IPS-NIHi7 (cell line): ENCODE measurements around the gene COL26A1.
"Not testable (repeated sequence)": the region's sequence is repeated elsewhere in the genome, so short reads cannot be mapped to it uniquely, and the experiment has no call there.

Source experiments
- DNase-seq: peaks from one replicate; pipeline ENCODE4 v3.0.0; 2012; ENCODE audit warnings: mixed read lengths; ENCODE audit errors: extremely low spot score

The COL26A1 gene

DNA sequence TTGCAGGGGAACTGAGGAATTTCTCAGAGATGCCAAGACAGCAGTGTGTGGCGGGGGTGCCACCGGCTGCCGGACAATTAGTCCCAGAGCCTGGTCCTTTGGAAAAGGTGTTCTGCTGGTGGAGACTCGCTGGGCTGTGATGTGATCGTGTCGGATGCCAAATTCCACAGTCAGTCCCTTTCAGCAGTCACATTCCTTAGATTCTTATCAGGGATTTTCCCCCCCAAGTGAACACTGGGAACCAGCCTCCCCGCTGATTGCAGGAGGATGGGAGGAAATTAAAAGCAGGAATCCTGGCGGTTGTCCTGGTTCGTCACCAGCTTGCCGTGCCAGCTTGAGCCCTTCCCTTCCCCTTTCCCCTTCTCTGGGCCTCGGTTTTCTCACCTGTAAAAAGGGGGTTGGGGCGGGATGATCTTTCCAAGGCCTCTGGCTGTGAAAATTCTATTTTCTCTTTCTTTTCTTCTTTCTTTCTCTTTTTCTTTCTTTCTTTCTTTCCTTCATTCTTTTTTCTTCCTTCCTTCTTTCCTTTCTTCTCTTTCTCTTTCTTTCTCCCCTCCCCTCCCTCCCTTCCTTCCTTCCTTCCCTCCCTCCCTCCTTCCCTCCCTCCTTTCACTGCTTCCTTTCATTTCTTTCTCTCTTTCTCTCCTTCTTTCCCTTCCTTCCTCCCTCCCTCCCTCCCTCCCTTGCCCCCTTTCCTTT is 39.6 kb downstream of the COL26A1 start:
- DNase-seq, result peak; percentile 76

DNA sequence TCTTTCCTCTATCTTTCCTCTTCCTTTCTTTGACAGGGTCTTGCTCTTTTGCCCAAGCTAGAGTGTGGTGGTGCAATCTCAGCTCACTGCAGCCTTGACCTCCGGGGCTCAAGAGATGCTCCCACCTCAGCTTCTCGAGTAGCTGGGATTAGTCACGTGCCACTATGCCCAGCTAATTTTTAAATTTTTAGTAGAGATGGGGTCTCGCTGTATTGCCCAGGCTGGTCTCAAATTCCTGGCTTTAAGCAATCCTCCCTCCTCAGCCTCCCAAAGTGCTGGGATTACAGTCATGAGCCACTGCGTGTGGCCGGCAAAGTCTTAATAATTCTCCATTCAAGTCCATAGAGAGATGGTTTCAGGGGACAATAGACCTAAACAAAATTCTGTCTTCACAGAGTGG is 40.2 kb downstream of the COL26A1 start:
- no peak for DNase-seq

DNA sequence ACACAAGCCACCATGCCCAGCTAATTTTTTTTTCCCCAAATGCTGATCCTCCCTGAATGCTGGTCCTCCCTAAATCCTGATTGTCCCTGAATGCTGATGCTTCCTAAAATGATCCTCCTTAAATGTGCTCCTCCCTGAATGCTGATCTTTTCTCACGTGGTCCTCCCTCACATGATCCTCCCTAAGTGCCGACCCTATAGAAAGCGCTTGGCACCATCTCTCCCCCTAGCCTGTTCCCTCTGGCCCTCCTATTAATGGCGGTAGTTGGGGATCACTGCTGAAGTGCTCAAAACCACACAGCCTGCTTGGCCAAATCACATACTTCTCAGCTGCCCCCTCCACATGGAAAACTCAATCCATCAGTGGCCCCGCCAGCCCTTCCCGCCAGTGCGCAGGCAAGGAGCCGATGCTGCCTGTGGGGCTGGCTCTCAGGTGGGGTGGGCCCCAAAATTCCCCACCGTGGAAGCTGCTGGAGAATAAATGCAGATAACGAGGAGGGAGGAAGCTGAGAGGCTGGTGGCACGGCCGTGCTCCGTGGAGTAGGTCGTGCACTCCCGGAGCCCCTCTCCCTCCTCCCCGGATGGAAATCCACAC is 42.9 kb downstream of the COL26A1 start:
- DNase-seq, result no peak

DNA sequence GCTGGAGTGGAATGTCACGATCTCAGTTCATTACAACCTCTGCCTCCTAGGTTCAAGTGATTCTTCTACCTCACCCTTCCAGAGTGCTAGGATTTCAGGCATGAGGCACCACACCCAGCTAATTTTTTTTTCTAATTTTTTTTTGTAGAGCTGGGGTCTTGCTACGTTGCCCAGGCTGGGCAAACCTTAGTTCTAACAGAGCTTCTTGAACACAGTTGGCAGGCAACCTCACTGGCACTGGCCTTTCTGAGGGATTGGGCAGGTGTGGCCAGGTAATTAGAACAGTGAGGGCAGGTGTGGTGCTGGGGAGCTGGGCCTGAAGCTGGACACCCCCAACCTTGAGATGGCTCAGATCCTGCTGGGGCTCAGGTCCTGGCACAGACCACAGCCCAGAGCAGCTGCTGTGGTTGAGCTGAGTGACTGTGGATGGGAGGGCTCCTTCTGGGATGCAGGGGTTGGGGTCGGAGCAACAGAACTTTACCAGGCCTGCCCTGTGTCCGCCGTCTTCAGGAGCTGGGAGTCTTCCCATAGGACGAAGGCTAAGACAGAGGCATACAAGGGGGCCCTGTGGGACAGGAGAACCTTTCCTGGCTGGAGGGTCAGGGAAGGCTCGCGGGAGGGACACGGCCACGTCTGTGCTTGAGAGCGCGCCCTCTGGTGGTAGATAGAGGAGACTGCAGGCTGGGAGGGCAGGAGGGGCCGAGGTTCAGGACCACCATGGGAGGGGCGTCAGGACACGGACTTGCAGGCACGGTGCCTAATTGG is 48.2 kb downstream of the COL26A1 start:
- peak; percentile 96 for DNase-seq

DNA sequence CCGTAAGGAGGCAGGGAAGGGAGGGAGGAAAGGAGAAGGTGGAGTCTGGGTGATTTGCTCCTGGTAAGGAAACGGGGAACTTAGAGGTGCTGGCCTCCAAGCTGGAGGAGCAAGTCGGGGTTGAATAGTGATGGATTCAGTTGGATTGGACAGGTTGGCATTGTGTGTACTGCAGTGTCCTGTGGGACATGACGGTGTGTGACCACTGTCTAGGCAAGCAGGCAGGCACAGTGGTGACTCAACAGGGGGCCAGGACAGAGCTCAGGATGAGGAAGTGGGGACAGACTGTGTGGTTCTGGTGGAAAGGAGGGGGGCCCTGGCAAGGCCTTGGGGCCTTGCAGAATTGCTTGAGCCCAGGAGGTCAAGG is 48.8 kb downstream of the COL26A1 start:
- DNase-seq, result no peak

DNA sequence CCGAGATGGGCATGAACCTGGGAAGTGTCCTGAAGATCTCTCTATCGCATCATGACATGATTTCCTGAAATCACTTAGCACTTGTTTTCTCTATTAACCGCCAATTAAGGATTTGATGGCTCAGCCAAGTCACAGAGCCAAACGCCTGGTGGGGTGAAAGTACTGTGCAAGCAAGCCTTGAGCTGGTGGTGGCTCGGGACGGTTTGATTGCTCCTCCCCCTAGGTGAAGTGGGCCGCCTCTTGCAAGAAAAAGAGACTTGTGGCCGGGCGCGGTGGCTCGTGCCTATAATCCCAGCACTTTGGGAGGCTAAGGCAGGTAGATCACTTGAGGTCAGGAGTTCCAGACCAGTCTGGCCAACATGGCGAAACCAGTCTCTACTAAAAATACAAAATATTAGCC is 50.3 kb downstream of the COL26A1 start:
- DNase-seq, result no peak

DNA sequence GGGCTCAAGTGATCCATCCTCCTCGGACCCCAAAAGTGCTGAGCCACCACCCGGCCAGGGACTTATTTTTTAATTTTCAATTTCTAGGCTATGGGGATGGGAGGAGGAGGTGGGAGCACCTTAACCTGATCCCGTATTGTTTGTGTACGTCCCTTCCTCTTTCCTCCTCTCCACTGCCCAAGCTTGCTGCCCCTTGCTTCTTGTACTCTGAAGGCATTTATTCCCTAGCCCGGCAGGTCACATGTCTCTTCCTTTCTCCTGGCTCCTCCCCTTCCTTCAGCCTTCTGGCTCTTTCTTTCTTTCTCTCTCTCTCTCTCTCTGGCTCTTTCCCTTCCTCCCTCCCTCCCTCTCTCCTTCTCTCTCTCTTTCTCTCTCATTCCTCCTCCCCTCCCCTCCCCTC is 56.0 kb downstream of the COL26A1 start:
- DNase-seq, result no peak

DNA sequence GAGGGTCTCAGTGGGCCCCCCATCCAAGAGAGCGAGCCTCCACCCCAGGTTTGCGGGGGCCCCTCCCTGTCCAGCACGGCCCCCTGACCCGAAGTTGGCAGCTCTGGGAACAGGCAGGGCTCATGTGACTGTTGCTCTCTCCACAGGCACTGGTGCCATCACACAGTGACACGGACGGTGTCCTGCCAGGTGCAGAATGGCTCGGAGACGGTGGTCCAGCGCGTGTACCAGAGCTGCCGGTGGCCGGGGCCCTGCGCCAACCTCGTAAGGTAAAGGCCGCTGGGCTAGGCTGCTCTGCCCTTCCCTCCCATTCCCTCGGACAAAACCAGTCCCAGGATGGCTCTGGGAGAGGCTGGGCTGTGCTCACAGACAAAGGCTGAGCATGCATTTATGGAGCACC is 57.2 kb downstream of the COL26A1 start:
- no peak for DNase-seq

DNA sequence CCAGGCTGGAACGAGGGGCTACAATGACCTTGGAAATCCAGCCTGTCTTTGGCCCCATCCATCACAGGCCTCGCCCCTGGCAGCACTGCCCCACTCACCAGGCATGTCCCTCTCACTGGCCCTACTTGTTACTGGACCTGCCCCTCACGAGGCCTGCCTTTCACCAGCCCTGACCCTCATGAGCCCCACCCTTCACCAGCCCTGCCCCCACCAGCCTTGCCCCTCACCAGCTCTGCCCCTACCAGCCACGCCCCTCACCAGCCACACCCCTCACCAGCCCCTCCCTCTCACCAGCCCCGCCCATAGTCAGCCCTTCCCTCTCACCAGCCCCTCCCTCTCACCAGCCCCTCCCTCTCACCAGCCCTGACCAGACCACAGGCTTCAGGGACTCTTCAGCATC is 57.8 kb downstream of the COL26A1 start:
- peak; percentile 83 for DNase-seq

DNA sequence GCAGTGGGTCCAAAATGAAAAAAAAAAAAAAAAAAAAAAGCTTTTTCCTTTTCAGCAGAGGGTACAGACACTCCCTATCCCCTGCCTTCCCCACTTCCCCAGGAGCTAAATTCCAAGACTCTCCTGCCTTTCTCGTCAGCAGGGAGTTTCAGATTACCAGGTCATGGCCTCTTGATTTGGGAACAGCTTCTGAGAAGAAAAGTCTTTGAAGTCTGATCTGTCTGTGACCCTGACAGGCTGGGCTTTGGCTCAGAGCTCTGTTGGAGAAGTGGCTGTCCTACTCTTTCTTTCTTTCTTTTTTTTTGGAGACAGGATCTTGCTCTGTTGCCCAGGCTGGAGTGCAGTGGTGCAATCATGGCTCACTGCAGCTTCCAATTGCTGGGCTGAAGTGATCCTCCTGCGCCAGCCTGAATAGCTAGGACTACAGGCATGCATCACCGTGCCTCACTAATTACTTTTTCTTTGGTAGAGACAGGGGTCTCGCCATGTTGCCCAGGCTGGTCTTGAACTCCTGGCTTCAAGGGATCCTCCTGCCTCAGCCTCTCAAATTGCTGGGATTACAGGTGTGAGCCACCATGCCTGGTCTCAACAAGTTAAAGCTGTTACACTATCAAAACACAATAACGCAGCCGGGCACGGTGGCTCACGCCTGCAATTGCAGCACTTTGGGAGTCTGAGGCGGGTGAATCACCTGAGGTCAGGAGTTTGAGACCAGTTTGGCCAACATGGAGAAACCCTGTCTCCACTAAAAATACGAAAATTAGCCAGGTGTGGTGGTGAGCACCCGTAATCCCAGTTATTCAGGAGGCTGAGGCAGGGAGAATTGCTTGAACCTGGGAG is 59.9 kb downstream of the COL26A1 start:
- DNase-seq, result no peak

DNA sequence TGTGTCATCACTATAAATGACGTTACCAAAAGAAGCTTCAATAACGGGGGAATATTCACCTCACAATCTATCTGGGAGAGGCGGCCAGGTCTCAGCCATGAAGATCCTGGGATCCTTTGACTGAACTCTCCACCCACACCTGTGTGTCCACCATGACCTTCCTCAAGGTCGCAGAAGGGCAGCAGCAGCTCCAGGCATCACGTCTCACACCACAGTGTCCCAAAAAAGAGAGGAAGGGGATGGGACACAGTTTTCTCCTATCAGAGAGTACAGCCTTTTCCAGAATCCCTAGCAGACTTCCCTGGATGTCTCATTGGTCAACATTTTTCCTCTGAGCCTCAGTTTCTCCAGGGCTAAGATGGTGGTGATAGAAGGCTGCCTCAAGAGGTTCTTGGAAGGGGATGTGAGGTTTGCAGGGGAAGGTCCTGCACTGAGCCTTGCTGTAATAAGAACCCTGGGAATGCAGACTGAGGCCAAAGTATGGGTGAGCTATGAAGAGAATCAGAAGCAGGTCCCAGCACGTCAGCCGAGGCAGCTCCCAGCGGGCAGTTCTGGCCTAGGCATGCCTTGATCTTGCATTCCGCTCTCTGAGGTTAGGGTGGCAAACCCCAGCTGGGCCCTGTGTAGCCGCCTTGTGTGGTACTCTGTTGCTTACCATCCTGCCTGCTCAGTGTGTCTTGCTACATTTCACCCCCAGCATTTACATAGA is 63.8 kb downstream of the COL26A1 start:
- no peak for DNase-seq

DNA sequence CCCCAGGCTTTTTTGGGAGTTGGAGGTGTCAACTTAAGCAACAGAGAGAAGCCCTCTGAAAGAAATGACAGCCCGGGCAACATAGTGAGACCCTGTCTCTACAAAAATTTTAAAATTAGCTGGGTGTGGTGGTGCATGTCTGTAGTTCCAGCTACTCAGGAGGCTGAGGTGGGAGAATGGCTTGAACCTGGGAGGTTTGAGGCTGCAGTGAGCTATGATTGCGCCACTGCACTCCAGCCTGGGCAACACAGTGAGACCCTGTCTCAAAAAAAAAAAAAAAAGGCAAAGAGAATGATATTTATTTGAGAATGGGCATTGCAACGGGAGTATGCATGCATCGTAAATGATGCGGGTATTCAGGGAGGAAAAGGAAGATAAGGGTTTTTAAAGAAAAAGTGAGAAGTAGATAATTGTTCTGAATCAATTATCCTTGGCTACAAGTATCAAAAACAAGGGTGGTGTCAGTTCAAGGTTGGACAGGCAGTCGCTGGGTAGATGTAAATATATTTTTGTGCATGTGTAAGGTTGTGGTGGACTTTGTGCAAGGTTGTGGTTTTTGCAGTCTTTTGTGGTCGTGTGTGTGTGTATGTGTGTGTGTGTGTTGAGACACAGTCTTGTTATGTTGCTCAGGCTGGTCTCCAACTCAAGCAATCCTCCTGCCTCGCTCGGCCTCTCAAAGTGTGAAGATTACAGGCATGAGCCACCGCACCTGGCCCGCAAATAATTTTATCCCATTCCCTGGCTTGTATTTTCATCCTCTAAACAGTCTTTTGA is 65.6 kb downstream of the COL26A1 start:
- no peak for DNase-seq

DNA sequence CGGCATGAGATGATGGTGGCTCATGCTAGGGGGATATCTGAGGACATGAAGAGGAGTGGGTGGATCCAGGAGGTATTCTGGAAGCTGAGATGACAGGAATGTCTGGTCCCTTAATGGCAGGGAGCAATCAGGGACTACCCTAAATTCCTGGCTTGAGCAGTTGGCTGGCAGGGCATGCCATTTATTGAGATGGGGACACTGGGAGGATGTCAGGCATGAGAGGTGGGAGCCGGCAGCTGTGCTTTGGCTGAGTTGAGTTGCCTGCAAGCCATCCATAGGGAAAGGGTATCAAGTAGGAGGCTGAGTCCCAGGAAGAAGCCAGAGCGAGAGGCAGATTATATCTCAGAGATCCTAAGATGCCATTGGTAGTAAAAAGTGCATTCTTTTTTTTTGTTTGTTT is 69.6 kb downstream of the COL26A1 start:
- no peak for DNase-seq

DNA sequence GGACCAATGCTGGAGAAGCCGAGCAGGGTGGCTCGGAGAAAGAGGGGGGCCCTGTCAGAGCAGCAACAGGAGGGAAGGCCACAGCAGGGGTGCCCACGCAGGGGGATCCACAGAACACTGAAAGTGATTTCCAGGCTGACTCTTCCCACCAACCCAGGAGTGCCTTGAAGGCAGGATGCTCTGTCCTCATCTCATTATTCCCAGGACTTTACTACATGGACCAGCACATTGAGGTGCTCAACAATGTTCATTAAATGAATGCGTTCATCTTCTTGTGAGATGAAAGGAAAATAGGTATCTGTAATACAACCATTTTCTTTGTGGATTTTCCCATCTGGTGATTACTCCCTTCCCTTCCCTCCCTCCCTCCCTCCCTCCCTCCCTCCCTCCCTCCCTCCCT is 71.0 kb downstream of the COL26A1 start:
- DNase-seq, result no peak

DNA sequence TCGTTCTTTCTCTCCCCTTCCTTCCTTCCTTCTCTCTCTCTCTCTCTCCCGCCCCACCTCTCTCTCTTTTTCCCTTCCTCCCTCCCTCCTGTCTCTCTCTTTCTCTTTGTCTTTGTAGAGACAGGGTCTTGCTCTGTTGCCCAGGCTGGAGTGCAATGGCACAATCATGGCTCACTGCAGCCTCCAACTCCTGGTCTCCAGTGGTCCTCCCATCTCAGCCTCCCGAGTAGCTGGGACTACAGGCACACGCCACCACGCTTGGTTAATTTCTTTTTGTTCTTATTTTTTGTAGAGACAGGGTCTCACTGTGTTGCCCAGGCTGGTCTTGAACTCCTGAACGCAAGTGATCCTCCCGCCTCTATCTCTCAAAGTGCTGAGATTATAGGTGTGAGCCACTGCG is 71.5 kb downstream of the COL26A1 start:
- DNase-seq, result not testable (repeated sequence)

DNA sequence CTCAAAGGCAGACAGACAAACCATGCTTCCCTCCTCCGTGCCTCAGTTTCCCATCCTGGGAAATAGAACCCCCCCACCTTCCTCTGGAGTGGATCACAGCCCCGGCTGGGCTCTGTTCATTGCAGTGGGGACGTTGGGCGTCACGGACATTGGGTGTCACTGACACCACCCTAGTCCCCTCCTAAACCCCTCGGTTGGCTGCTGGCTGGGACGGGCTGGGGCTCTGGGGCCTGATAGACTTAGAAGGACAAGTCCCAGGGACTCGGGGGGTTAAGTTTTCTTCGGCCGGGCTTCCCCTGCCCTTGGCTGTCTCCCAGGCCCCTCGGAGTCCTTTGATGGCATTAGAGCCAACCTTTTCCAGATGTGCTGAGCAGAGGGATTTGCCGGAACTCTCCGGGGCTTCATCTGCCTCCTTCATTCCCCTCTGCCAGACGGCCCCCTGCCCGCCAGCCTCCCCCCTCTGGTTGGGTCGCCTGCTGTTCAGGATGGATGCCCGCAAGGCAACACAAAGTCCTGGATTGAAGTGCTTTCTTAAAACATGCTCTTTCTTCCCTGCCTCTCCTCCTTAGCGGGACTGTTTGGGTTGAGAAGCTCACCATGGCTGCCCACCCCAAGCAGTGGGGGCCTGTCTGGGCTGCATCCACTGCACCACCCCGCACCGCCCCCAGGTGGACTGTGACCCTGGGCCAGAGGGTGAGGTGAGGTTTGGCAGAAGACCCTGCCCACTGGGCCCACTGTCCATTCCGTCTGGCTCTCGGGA is 73.0 kb downstream of the COL26A1 start:
- peak; percentile 41 for DNase-seq

DNA sequence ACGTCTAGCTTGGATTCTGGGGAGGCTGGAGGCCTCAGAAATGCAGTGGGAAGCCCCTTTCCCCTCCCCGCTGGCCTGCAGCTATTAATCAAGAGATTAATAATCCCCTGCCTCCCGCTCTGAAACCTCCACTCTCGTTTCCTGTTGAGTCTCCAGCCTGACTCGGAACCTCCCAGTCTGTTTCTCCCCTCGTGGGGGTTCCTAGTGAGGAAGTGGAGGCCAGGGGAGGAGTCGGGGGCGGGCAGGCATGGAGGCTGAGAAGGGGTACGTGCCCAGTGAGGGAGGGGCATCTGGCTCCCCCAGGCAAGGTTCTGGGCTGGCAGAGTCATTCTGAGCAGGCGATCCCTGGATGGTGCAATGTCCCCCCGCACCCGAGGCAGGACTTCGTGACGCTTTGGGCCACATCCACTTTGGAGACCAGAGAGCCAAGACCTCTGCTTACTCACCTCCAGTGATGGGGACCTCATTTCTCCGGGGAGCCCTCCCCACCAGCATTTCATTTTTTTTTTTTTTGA is 73.6 kb downstream of the COL26A1 start:
- DNase-seq, result peak; percentile 8

DNA sequence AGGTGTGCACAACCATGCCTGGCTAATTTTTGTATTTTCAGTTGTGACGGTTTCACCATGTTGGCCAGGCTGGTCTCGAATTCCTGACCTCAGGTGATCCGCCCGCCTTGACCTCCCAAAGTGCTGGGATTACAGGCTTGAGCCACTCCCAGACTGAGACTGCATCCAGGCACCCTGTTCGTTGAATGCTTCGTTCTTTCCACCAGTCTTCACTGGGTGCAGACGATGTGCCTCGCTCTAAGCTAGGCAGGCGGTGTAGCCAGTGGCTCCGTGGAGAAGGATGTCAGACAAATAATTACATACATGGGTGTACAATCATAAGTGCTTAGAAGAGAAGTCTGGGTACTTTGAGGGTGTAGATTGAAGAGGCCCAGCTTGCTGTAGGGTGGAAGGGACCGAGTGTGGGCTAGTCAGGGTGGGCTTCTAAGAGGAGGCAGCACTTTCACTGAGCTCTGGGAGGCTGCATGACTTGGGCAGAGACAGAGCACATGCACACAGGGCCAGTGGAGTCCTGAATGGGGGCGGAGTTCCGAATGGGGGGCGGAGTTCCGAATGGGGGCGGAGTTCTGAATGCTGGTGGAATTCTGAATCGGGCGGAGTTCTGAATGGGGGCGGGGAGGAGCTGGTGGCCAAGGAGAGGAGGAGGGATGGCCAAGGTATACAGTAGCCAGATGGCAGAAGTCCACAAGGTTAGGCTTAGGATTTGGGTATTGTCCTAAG is 74.3 kb downstream of the COL26A1 start:
- peak; percentile 92 for DNase-seq

DNA sequence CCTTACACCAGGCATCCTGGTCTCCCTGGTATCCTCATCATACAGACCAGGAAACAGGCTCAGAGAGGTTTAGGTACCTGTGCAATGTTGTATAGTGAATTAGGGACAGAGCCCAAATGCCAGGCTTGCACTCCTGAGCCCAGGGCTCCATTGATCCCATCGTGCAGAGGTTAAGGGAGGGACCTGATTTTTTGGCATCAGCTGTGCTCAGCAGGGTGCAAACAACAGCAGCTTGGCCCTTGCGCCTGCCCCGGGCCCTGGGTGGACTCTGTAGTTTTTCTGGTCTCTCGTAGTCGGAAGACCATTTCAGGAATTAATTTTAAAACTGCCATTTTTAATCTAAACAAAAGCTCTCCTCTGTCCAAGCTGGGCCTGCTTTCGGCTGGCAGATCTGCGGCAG is 79.2 kb downstream of the COL26A1 start:
- no peak for DNase-seq
